HL-60 (cell line): Measurements from ENCODE around the gene GNG7.

Experiments
- DNase-seq, 2 experiments: peaks; one replicate each; pipeline ENCODE4 v3.0.0-alpha.2; 2010 to 2020; ENCODE audit warnings: low read depth in 1 of 2, low spot score in 1 of 2
- H3K27ac ChIP-seq: fragments of 250-450 bp; sonication (Bioruptor Pico); replicated peaks from 2 replicates; pipeline ENCODE4 v1.5.1; 2020; ENCODE audit warnings: mild to moderate bottlenecking, moderate library complexity
- H3K27me3 ChIP-seq: fragments of 250-450 bp; sonication (Bioruptor Pico); 2 replicates; pipeline ENCODE4 v1.5.1; 2021; ENCODE audit warnings: mild to moderate bottlenecking, moderate library complexity; ENCODE audit not compliant: insufficient read depth, poor library complexity, severe bottlenecking
- H3K4me3 ChIP-seq: replicated peaks from 2 replicates; pipeline ENCODE4 v1.5.1; 2011; ENCODE audit warnings: mild to moderate bottlenecking, control low read depth, low read length; ENCODE audit not compliant: insufficient read depth
- GABPA ChIP-seq: IDR thresholded peaks from 2 replicates; pipeline ENCODE4 v1.6.1; 2012; ENCODE audit warnings: low read depth
- POLR2AphosphoS5 ChIP-seq: IDR thresholded peaks from 2 replicates; pipeline ENCODE4 v1.6.1; 2012; ENCODE audit warnings: low read depth
- REST ChIP-seq: IDR thresholded peaks from 2 replicates; pipeline ENCODE4 v1.6.1; 2012; ENCODE audit warnings: low read depth; ENCODE audit not compliant: insufficient replicate concordance
- SPI1 ChIP-seq: IDR thresholded peaks from 2 replicates; pipeline ENCODE4 v1.6.1; 2012; ENCODE audit warnings: low read depth, mild to moderate bottlenecking, borderline replicate concordance
- TF ChIP-seq, protein P1 (sequence below): IDR thresholded peaks from one replicate; pipeline ENCODE4 v1.5.1; 2011; ENCODE audit warnings: low read length, control low read depth, inconsistent platforms; ENCODE audit not compliant: insufficient read depth

Gene GNG7

DNA sequence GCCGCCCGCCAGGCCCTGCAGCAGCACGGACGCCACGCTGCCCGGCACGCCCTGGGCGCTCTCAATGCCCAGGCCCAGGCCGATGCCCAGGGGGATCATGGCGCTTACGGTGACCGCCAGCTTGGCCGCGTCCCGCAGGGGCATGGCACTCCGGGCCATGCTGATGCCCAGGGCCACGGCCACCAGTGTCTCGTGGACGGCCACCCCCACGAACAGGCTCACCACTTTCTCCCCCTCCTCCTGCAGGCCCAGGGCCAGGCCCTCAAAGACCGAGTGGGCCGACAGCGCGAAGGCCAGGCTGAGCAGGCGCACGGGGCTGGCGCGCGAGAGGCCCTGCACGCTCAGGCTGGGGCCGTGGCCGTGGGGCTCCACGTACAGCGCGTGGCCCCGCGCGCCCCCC, 30.4 kb upstream of the GNG7 start:
- no peak overlapping the region for H3K27ac ChIP-seq
- no peaks in the 10 kb centered on the region for H3K27me3 ChIP-seq
- H3K4me3 ChIP-seq: no peak overlapping the region
- no peak for DNase-seq
- TF ChIP-seq GABPA (no peak), POLR2AphosphoS5 (no peak), REST (no peak), SPI1 (no peak)
- TF ChIP-seq, protein P1, sequence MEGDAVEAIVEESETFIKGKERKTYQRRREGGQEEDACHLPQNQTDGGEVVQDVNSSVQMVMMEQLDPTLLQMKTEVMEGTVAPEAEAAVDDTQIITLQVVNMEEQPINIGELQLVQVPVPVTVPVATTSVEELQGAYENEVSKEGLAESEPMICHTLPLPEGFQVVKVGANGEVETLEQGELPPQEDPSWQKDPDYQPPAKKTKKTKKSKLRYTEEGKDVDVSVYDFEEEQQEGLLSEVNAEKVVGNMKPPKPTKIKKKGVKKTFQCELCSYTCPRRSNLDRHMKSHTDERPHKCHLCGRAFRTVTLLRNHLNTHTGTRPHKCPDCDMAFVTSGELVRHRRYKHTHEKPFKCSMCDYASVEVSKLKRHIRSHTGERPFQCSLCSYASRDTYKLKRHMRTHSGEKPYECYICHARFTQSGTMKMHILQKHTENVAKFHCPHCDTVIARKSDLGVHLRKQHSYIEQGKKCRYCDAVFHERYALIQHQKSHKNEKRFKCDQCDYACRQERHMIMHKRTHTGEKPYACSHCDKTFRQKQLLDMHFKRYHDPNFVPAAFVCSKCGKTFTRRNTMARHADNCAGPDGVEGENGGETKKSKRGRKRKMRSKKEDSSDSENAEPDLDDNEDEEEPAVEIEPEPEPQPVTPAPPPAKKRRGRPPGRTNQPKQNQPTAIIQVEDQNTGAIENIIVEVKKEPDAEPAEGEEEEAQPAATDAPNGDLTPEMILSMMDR: no peak

- Histone ChIP-seq H3K27ac (no peak overlapping the region), H3K27me3 (peaks cover 2% of the 10 kb centered on the region), H3K4me3 (no peak overlapping the region)
- TF ChIP-seq REST (no peak), POLR2AphosphoS5 (no peak), GABPA (no peak), SPI1 (no peak)
- TF ChIP-seq, protein P1: no peak
- no peak for DNase-seq
Measured at GRCh38 chr19:2732157-2732725, 29.7 kb upstream of the GNG7 start.

DNA sequence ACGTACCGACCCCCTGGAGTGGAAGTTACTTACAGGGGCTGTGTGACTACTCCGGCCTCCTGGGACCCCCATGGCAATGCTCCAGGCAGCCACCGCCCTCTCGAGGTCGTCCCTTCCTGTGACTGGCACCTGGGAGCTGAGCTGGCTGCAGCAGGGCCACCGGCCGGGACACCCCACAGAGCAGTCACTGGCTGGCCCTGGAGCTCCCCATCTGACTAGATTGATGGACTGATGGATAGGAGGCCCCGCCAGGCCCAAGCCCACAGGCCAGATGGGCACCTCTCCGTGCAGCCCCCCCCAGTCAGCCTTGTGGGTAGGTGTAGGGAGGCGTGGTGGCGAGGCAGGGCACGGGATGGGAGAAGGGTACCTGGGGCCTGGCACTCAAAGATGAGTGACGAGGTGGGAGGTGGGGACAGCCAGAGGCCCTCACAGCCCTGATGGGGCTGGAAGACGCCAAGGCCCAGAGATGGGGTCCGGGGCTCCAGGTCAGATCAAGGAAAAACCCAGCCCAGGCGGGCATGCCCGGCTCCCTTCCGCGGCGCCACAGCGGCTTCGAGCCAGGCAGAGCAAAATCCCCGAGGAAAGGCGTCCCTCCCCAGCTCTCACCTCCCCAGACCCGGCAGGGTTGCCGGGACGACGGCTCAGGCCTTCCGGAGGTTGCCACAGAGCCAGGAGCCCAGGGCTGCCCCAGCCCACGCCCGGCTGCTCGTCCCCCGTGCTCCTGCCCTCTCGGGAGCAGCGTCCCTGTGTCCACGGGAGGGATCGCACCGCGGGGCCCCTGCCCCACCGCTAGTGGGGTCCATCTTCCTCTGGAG, 28.9 kb upstream of the GNG7 start:
- no peak for DNase-seq
- TF ChIP-seq GABPA (no peak), SPI1 (no peak), POLR2AphosphoS5 (no peak; the same call in 1 of the 2 replicates), REST (no peak)
- TF ChIP-seq, protein P1: no peak
- H3K4me3 ChIP-seq: no peak overlapping the region
- peaks cover 7% of the 10 kb centered on the region for H3K27me3 ChIP-seq
- no peak overlapping the region for H3K27ac ChIP-seq
